Measurements from ENCODE around the gene HAGH.
A peak's percentile ranks its signal among the peaks of the same experiment; 100 is the strongest.

HAGH gene

GRCh38 chr16:1786242-1787055 lies 40.2 kb downstream of the HAGH start:
- DNase-seq (ENCODE audit: low spot score), result no peak

- no peak for DNase-seq (ENCODE audit: low spot score)
Observed at GRCh38 chr16:1785846-1786170, 40.8 kb downstream of the HAGH start.

- DNase-seq (ENCODE audit: low spot score), result no peak
Observed at GRCh38 chr16:1784977-1785845, 41.4 kb downstream of the HAGH start.

GRCh38 chr16:1782408-1783264 lies 44.0 kb downstream of the HAGH start, which contains the start of the genes NUBP2 and SPSB3:
TSS of gene NUBP2 (plus strand) at chr16:1782960. CDS start at chr16:1783021, 61 bp downstream.
TSS of gene SPSB3 (minus strand) at chr16:1782571. CDS start at chr16:1781483, 1,088 bp downstream.
- DNase-seq (ENCODE audit: low spot score), result peak; percentile 99

GRCh38 chr16:1781758-1782407 lies 44.7 kb downstream of the HAGH start:
- peak; percentile 40 for DNase-seq (ENCODE audit: low spot score)

- DNase-seq (ENCODE audit: low spot score), result no peak
Observed at GRCh38 chr16:1781254-1781653, 45.4 kb downstream of the HAGH start.

GRCh38 chr16:1780677-1781072 lies 46.0 kb downstream of the HAGH start:
- no peak for DNase-seq (ENCODE audit: low spot score)

- DNase-seq (ENCODE audit: low spot score), result no peak
Observed at GRCh38 chr16:1779741-1780676, 46.6 kb downstream of the HAGH start.

GRCh38 chr16:1779234-1779701 lies 47.4 kb downstream of the HAGH start:
- no peak for DNase-seq (ENCODE audit: low spot score)

- no peak for DNase-seq (ENCODE audit: low spot score)
Observed at GRCh38 chr16:1778200-1779179, 48.1 kb downstream of the HAGH start.

GRCh38 chr16:1777375-1778199 lies 49.0 kb downstream of the HAGH start:
- no peak for DNase-seq (ENCODE audit: low spot score)

- DNase-seq (ENCODE audit: low spot score), result no peak
Observed at GRCh38 chr16:1776991-1777374, 49.6 kb downstream of the HAGH start.

- DNase-seq (ENCODE audit: low spot score), result no peak
Observed at GRCh38 chr16:1776672-1776955, 50.0 kb downstream of the HAGH start.

- DNase-seq (ENCODE audit: low spot score), result no peak
Observed at GRCh38 chr16:1775846-1776671, 50.6 kb downstream of the HAGH start.

GRCh38 chr16:1775006-1775845 lies 51.4 kb downstream of the HAGH start:
- DNase-seq (ENCODE audit: low spot score), result no peak

- DNase-seq (ENCODE audit: low spot score), result no peak
Observed at GRCh38 chr16:1774448-1774780, 52.2 kb downstream of the HAGH start.
